GM18498 (cell line): ENCODE measurements around the gene APMAP.
"Not testable (repeated sequence)": the region's sequence is repeated elsewhere in the genome, so short reads cannot be mapped to it uniquely, and the experiment has no call there.

Source experiments
- ATAC-seq: cut with Tn5 transposase; IDR thresholded peaks from one replicate; pipeline ENCODE4 v1.9.1; 2021; ENCODE audit warnings: mild to moderate bottlenecking, moderate library complexity; ENCODE audit not compliant: unreplicated experiment

The APMAP gene

GRCh38 chr20:24935766-24936525 lies 56.6 kb downstream of the APMAP start:
- ATAC-seq: no peak

- ATAC-seq: no peak
Measured at GRCh38 chr20:24935140-24935539, 57.4 kb downstream of the APMAP start.

- no peak for ATAC-seq
Measured at GRCh38 chr20:24934716-24935115, 57.8 kb downstream of the APMAP start.

- no peak for ATAC-seq
Measured at GRCh38 chr20:24934101-24934661, 58.4 kb downstream of the APMAP start.

- ATAC-seq: no peak
Measured at GRCh38 chr20:24933266-24933908, 59.2 kb downstream of the APMAP start.

- not testable (repeated sequence) for ATAC-seq
Measured at GRCh38 chr20:24931893-24932292, 60.7 kb downstream of the APMAP start.

GRCh38 chr20:24930724-24931688 lies 61.5 kb downstream of the APMAP start:
- not testable (repeated sequence) for ATAC-seq

- not testable (repeated sequence) for ATAC-seq
Measured at GRCh38 chr20:24929867-24930723, 62.5 kb downstream of the APMAP start.

- ATAC-seq: not testable (repeated sequence)
Measured at GRCh38 chr20:24929259-24929658, 63.3 kb downstream of the APMAP start.

- ATAC-seq: not testable (repeated sequence)
Measured at GRCh38 chr20:24920706-24921105, 71.8 kb downstream of the APMAP start.

GRCh38 chr20:24919665-24920064 lies 72.9 kb downstream of the APMAP start:
- ATAC-seq: not testable (repeated sequence)

GRCh38 chr20:24918579-24919566 lies 73.7 kb downstream of the APMAP start:
- ATAC-seq: no peak

- ATAC-seq: no peak
Measured at GRCh38 chr20:24917797-24918578, 74.6 kb downstream of the APMAP start.

- no peak for ATAC-seq
Measured at GRCh38 chr20:24917056-24917455, 75.5 kb downstream of the APMAP start.

GRCh38 chr20:24916412-24916811 lies 76.1 kb downstream of the APMAP start:
- no peak for ATAC-seq

- ATAC-seq: no peak
Measured at GRCh38 chr20:24915892-24916291, 76.7 kb downstream of the APMAP start.

GRCh38 chr20:24915440-24915839 lies 77.1 kb downstream of the APMAP start:
- no peak for ATAC-seq
